CD4-positive, alpha-beta T cell (primary cell): ENCODE measurements around the gene GDNF. TPM values are rescaled to one million over a fixed set of nuclear protein-coding genes. Genes with fewer than 3 reads are reported as not detected.

ENCODE experiments used
- ATAC-seq: fragments of 200-7000 bp; cut with Tn5 transposase; one replicate; pipeline ENCODE4 v1.10.0; 2022; ENCODE audit warnings: mild to moderate bottlenecking; ENCODE audit not compliant: poor library complexity
- CTCF ChIA-PET: fragments of 350-600 bp; sonication (Branson Sonifier 250); formaldehyde crosslinking; loops from one replicate; lab custom pipeline; 2021; ENCODE audit warnings: antibody characterized with exemption, inconsistent platforms; lab: Charles Lee
- POLR2A ChIA-PET: fragments of 350-600 bp; sonication (Branson Sonifier 250); formaldehyde crosslinking; loops from one replicate; lab custom pipeline; 2021; ENCODE audit warnings: antibody characterized with exemption, inconsistent platforms; lab: Charles Lee
- DNase-seq, 14 experiments: peaks; one replicate each; pipeline ENCODE4 v3.0.0-alpha.2; 2013 to 2020; ENCODE audit warnings: mixed read lengths in 2 of 14
- H3K27ac ChIP-seq, 2 donors: one replicate each; pipeline versions ENCODE4 v1.5.1 to v1.7.0; 2013; ENCODE audit warnings: low read length in 2 of 2, low read depth in 1 of 2, mild to moderate bottlenecking in 1 of 2
- H3K27me3 ChIP-seq, 2 experiments: 1 replicate in 1 of 2; 2 replicates in 1 of 2; pipeline versions ENCODE4 v1.6.1 to v1.7.0; 2013; ENCODE audit warnings: low read length in 2 of 2, control low read depth in 1 of 2, mild to moderate bottlenecking in 1 of 2, moderate library complexity in 1 of 2; ENCODE audit not compliant: insufficient read depth in 2 of 2, control insufficient read depth in 1 of 2
- H3K36me3 ChIP-seq: one replicate; pipeline ENCODE4 v1.6.1; 2013; ENCODE audit warnings: low read length, control low read depth; ENCODE audit not compliant: insufficient read depth
- H3K4me1 ChIP-seq: one replicate; pipeline ENCODE4 v1.6.1; 2013; ENCODE audit warnings: low read length, control low read depth; ENCODE audit not compliant: insufficient read depth
- H3K4me3 ChIP-seq: one replicate; pipeline ENCODE4 v1.5.1; 2013; ENCODE audit warnings: mild to moderate bottlenecking, low read length, moderate library complexity
- H3K9me3 ChIP-seq, 2 experiments: 1 replicate in 1 of 2; 2 replicates in 1 of 2; pipeline versions ENCODE4 v1.6.1 to v1.7.0; 2013; ENCODE audit warnings: low read length in 2 of 2, mild to moderate bottlenecking in 2 of 2, control low read depth in 1 of 2, moderate library complexity in 1 of 2; ENCODE audit not compliant: control insufficient read depth in 1 of 2, insufficient read depth in 1 of 2
- H3K27ac Mint-ChIP-seq: one replicate; pipeline ENCODE4 v1.8.0; 2020; ENCODE audit warnings: mixed read lengths
- H3K27me3 Mint-ChIP-seq: one replicate; pipeline ENCODE4 v1.8.0; 2021; ENCODE audit warnings: mixed read lengths
- H3K36me3 Mint-ChIP-seq: one replicate; pipeline ENCODE4 v1.8.0; 2021; ENCODE audit warnings: low read depth, mixed read lengths
- H3K4me1 Mint-ChIP-seq: one replicate; pipeline ENCODE4 v1.8.0; 2021; ENCODE audit warnings: low read depth, mixed read lengths
- H3K4me3 Mint-ChIP-seq: one replicate; pipeline ENCODE4 v1.8.0; 2020; ENCODE audit warnings: mild to moderate bottlenecking, mixed read lengths
- H3K9me3 Mint-ChIP-seq: one replicate; pipeline ENCODE4 v1.8.0; 2020; ENCODE audit warnings: mixed read lengths
- CTCF ChIP-seq: fragments of 200-600 bp; IDR thresholded peaks from one replicate; pipeline ENCODE4 v1.8.0; 2022; ENCODE audit warnings: antibody characterized with exemption, mild to moderate bottlenecking
- intact Hi-C, 2 experiments: fragments of 100-400 bp; cut with DNase I in 1 of 2; cut with micrococcal nuclease in 1 of 2; formaldehyde crosslinking; loops; one replicate each; pipeline versions ENCODE4 v1.15.1 to v1.9.0; 2023 to 2025; cut with DNase I, micrococcal nuclease
- total RNA-seq, 174 experiments: library from RNA in 2 of 174; stranded (reverse) in 2 of 174; gene quantifications; one replicate each; pipeline ENCODE4 v1.2.3 and lab custom pipeline; 2021 to 2026

The GDNF gene
- total RNA-seq, 2 experiments from 2014 or later, result not detected

- Mint-ChIP-seq H3K4me3 (no peak overlapping the region), H3K36me3 (no peaks in the 10 kb centered on the region), H3K9me3 (no peaks in the 10 kb centered on the region), H3K27me3 (peaks cover 20% of the 10 kb centered on the region), H3K4me1 (no peaks in the 10 kb centered on the region), H3K27ac (no peak overlapping the region)
- no peak for ATAC-seq
- H3K4me3 ChIP-seq, result no peak overlapping the region
- H3K36me3 ChIP-seq, result no peaks in the 10 kb centered on the region
- no peaks in the 10 kb centered on the region for H3K9me3 ChIP-seq
- ChIA-PET CTCF (no interaction called here), POLR2A (no interaction called here)
- intact Hi-C loops, result no loop called here
- no peak for DNase-seq
- H3K4me1 ChIP-seq, result no peaks in the 10 kb centered on the region
- H3K27me3 ChIP-seq, result peaks cover 0 to 2% of the 10 kb centered on the region in 2 experiments
- TF ChIP-seq CTCF, result no peak
- H3K27ac ChIP-seq, result no peak overlapping the region
Observed at GRCh38 chr5:37816331-37816730, 23.5 kb downstream of the GDNF start.

GRCh38 chr5:37815913-37816312 is 23.9 kb downstream of the GDNF start:
- no peak overlapping the region for H3K27ac ChIP-seq
- H3K4me3 ChIP-seq, result no peak overlapping the region
- H3K27ac Mint-ChIP-seq, result no peak overlapping the region
- H3K36me3 Mint-ChIP-seq, result no peaks in the 10 kb centered on the region
- H3K36me3 ChIP-seq, result no peaks in the 10 kb centered on the region
- DNase-seq (no peak), ATAC-seq (no peak)
- TF ChIP-seq CTCF, result no peak
- H3K9me3 ChIP-seq, result no peaks in the 10 kb centered on the region
- H3K4me3 Mint-ChIP-seq, result no peak overlapping the region
- CTCF ChIA-PET, result no interaction called here
- no peaks in the 10 kb centered on the region for H3K4me1 Mint-ChIP-seq
- H3K9me3 Mint-ChIP-seq, result no peaks in the 10 kb centered on the region
- peaks cover 0 to 2% of the 10 kb centered on the region in 2 experiments for H3K27me3 ChIP-seq
- no peaks in the 10 kb centered on the region for H3K4me1 ChIP-seq
- peaks cover 20% of the 10 kb centered on the region for H3K27me3 Mint-ChIP-seq
- intact Hi-C loops, result no loop called here
- POLR2A ChIA-PET, result no interaction called here

GRCh38 chr5:37814699-37815098 is 25.1 kb downstream of the GDNF start:
- H3K36me3 ChIP-seq, result no peaks in the 10 kb centered on the region
- no peak overlapping the region for H3K4me3 Mint-ChIP-seq
- H3K9me3 ChIP-seq, result no peaks in the 10 kb centered on the region
- no peak for TF ChIP-seq CTCF
- ChIA-PET CTCF (no interaction called here), POLR2A (no interaction called here)
- H3K27ac ChIP-seq, result no peak overlapping the region
- no peaks in the 10 kb centered on the region for H3K4me1 ChIP-seq
- H3K4me1 Mint-ChIP-seq, result no peaks in the 10 kb centered on the region
- no peaks in the 10 kb centered on the region for H3K9me3 Mint-ChIP-seq
- H3K27ac Mint-ChIP-seq, result no peak overlapping the region
- intact Hi-C loops, result no loop called here
- H3K27me3 Mint-ChIP-seq, result peaks cover 21% of the 10 kb centered on the region
- ATAC-seq, result no peak
- no peak for DNase-seq
- peaks cover 0 to 2% of the 10 kb centered on the region in 2 experiments for H3K27me3 ChIP-seq
- no peaks in the 10 kb centered on the region for H3K36me3 Mint-ChIP-seq
- H3K4me3 ChIP-seq, result no peak overlapping the region
